HG03095 (cell line): ENCODE results near the gene FBXO39.
"Not testable (repeated sequence)": the region's sequence is repeated elsewhere in the genome, so short reads cannot be mapped to it uniquely, and the experiment has no call there.

Experiments
- ATAC-seq: cut with Tn5 transposase; IDR thresholded peaks from one replicate; pipeline ENCODE4 v1.9.1; 2021; ENCODE audit warnings: moderate library complexity; ENCODE audit not compliant: unreplicated experiment

The FBXO39 gene

GRCh38 chr17:6775871-6776405, at the start of gene FBXO39:
FBXO39 (plus strand) TSS chr17:6776215; CDS start chr17:6779869, 3,654 bp downstream.
- ATAC-seq: no peak

GRCh38 chr17:6729531-6729930, 46.5 kb upstream of the FBXO39 start:
- ATAC-seq: no peak

GRCh38 chr17:6746665-6747064, 29.4 kb upstream of the FBXO39 start:
- ATAC-seq: not testable (repeated sequence)

GRCh38 chr17:6748617-6749016, 27.4 kb upstream of the FBXO39 start:
- ATAC-seq: no peak

GRCh38 chr17:6749519-6749918, 26.5 kb upstream of the FBXO39 start:
- ATAC-seq: no peak

GRCh38 chr17:6752068-6752909, 23.7 kb upstream of the FBXO39 start:
- ATAC-seq: no peak

- no peak for ATAC-seq
These were observed 23.0 kb upstream of the FBXO39 start for GRCh38 chr17:6753006-6753445.

- ATAC-seq: no peak
These were observed 22.5 kb upstream of the FBXO39 start for GRCh38 chr17:6753546-6753945.

GRCh38 chr17:6755281-6755680, 20.7 kb upstream of the FBXO39 start:
- ATAC-seq: no peak

- ATAC-seq: no peak
These were observed 20.3 kb upstream of the FBXO39 start, which contains the start of gene XAF1 for GRCh38 chr17:6755731-6756184. XAF1 (plus strand) TSS chr17:6756046; CDS start chr17:6756079, 33 bp downstream.

GRCh38 chr17:6756425-6757031, 19.5 kb upstream of the FBXO39 start:
- no peak for ATAC-seq

GRCh38 chr17:6757747-6758146, 18.3 kb upstream of the FBXO39 start:
- no peak for ATAC-seq

GRCh38 chr17:6761779-6762178, 14.2 kb upstream of the FBXO39 start:
- ATAC-seq: no peak

GRCh38 chr17:6768447-6768846, 7.6 kb upstream of the FBXO39 start:
- no peak for ATAC-seq

GRCh38 chr17:6772016-6772415, 4.0 kb upstream of the FBXO39 start:
- ATAC-seq: no peak

GRCh38 chr17:6774906-6775305, 1.1 kb upstream of the FBXO39 start:
- ATAC-seq: not testable (repeated sequence)

GRCh38 chr17:6779411-6779810, 3.4 kb downstream of the FBXO39 start:
- no peak for ATAC-seq

GRCh38 chr17:6780001-6780400, 4.0 kb downstream of the FBXO39 start:
- ATAC-seq: no peak

- ATAC-seq: no peak
These were observed 4.9 kb downstream of the FBXO39 start for GRCh38 chr17:6780886-6781285.

- ATAC-seq: no peak
These were observed 6.2 kb downstream of the FBXO39 start for GRCh38 chr17:6782244-6782643.

- ATAC-seq: no peak
These were observed 10.6 kb downstream of the FBXO39 start for GRCh38 chr17:6786618-6787017.
